BLaER1 (cell line): Measurements from ENCODE around the gene GDF2.

ENCODE experiments used
- H3K27ac ChIP-seq: shearing (Covaris generic); formaldehyde crosslinking; 2 replicates; pipeline ENCODE4 v1.8.1; 2022
- H3K27me3 ChIP-seq: shearing (Covaris generic); formaldehyde crosslinking; 2 replicates; pipeline ENCODE4 v1.8.1; 2022
- H3K36me3 ChIP-seq: shearing (Covaris generic); formaldehyde crosslinking; 2 replicates; pipeline ENCODE4 v1.8.1; 2022
- H3K4me1 ChIP-seq: shearing (Covaris generic); formaldehyde crosslinking; 2 replicates; pipeline ENCODE4 v1.8.1; 2022
- H3K4me2 ChIP-seq: shearing (Covaris generic); formaldehyde crosslinking; 2 replicates; pipeline ENCODE4 v1.8.1; 2022
- H3K4me3 ChIP-seq: shearing (Covaris generic); formaldehyde crosslinking; 2 replicates; pipeline ENCODE4 v1.8.1; 2022
- H3K9ac ChIP-seq: shearing (Covaris generic); formaldehyde crosslinking; 2 replicates; pipeline ENCODE4 v1.8.1; 2022
- H3K9me3 ChIP-seq: shearing (Covaris generic); formaldehyde crosslinking; 2 replicates; pipeline ENCODE4 v1.8.1; 2022
- H4K20me1 ChIP-seq: shearing (Covaris generic); formaldehyde crosslinking; 2 replicates; pipeline ENCODE4 v1.8.1; 2022
- Cebpa-rat ChIP-seq: shearing (Covaris generic); IDR thresholded peaks from 2 replicates; pipeline ENCODE4 v1.8.1; 2022

Gene GDF2

DNA sequence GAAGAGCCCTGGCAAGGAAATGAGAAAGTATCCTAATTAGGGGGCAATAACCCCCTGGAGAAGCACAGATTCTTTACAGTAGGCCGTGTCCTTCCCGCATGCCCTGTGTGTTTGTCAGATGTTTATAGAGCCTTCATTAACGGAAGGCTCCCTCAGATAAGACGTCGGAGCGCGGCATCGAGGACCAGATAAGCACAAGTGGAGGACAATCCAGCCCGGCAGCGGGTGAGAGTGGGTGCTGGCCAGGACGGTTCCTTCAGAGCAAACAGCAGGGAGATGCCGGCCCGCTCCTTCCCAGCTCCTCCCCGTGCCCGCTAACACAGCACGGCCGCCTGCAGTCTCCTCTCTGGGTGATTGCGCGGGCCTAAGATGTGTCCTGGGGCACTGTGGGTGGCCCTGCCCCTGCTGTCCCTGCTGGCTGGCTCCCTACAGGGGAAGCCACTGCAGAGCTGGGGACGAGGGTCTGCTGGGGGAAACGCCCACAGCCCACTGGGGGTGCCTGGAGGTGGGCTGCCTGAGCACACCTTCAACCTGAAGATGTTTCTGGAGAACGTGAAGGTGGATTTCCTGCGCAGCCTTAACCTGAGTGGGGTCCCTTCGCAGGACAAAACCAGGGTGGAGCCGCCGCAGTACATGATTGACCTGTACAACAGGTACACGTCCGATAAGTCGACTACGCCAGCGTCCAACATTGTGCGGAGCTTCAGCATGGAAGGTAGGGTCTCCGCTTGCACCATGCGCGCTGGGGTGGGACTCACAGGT is at the start of gene GDF2:
TSS of gene GDF2 (plus strand) at position 155 of the 762 bp plus-strand sequence. CDS start at position 370, 215 bp downstream.
- Histone ChIP-seq H3K36me3 (no peaks in the 10 kb centered on the region), H3K4me1 (no peaks in the 10 kb centered on the region), H3K9ac (no peak within 1 kb of the TSS), H3K27ac (no peak within 1 kb of the TSS), H3K4me2 (no peak within 1 kb of the TSS), H3K9me3 (no peaks in the 10 kb centered on the region), H4K20me1 (no peaks in the 10 kb centered on the region), H3K4me3 (no peak within 1 kb of the TSS), H3K27me3 (no peaks in the 10 kb centered on the region)
- TF ChIP-seq Cebpa-rat: no peak

DNA sequence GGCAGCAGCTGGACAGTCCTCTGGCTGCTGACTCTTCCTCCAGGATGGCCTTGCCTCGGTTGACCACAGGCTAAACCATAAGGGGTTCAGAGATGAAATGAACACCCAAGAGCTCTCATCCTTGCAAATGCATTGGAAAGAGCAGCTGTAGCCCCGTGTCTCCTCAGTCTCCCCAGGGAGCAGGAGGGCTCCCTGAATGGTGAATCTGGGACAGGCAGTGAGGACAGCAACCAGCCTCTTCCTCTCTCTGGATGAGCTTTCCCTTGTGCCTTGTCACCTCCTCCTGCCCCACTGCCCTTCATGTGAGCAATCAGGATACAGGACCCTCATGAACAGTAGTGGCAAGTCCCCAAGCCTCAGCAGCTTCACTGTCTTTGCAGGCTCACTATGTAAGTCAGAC is 46.2 kb upstream of the GDF2 start:
- Histone ChIP-seq H3K9ac (no peak overlapping the region), H3K27ac (no peak overlapping the region), H3K9me3 (peaks cover 16% of the 10 kb centered on the region), H3K27me3 (no peaks in the 10 kb centered on the region), H3K4me3 (no peak overlapping the region), H3K4me1 (peaks cover 14% of the 10 kb centered on the region), H3K4me2 (no peak overlapping the region), H4K20me1 (no peaks in the 10 kb centered on the region), H3K36me3 (no peaks in the 10 kb centered on the region)
- TF ChIP-seq Cebpa-rat: no peak

- Histone ChIP-seq H3K4me2 (no peak overlapping the region), H4K20me1 (no peaks in the 10 kb centered on the region), H3K9ac (no peak overlapping the region), H3K27me3 (no peaks in the 10 kb centered on the region), H3K36me3 (no peaks in the 10 kb centered on the region), H3K4me3 (no peak overlapping the region), H3K9me3 (peaks cover 16% of the 10 kb centered on the region), H3K4me1 (peaks cover 14% of the 10 kb centered on the region), H3K27ac (no peak overlapping the region)
- TF ChIP-seq Cebpa-rat: no peak
Measured at GRCh38 chr10:47276576-47277351, 45.5 kb upstream of the GDF2 start.

DNA sequence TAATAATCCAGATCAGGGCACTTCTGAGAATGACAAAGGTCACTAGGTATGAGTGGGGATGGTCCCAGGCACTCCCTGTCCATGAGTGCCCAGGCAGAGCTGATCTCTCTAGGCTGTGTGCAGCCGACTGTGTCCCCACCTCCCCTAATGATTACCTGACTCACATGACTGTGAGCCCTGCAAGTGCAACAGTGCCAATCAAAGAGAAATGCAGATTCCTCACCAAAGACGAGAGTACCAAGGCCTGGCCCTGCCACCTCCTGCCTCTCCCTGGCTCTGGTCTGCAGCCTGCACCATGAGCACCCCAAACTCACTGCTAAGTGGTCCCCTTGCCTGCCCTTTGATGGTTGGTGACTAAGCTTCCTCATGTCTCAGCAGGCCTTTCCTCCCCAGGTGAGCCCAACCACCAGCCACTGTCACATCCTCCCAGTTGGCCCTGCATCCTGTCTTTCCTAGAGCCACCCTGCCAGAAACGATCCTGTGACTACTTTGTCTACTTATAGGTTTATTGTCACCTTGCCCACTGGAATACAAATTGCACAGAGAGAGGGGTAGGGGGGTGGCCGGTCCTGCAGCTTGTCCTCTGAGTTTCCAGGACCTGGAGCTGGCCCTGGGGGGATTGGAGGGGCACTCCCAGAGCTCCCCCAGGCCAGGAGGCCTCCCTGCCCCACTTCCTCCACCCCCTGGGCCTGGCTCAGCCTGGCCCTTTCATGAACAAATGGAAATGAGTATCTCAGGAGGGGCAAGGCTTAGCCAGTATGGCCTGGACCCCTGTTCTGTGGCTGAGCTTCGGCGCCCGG is 44.7 kb upstream of the GDF2 start:
- TF ChIP-seq Cebpa-rat: no peak

DNA sequence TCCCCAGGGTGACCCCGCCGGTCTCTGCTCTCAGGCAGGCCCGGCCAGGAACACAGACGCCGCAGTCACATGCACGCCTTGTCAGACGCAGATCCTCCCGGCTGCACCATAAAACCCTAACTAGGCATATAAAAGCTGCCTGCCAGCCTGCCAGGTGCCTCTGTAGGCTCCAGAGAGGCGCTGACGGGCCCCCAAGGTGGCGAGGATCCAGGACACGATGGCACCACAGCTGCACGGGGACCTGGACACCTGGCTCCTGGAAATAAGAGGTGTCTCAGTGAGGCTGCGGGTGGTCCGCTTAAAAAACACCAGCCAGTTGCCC is 44.1 kb upstream of the GDF2 start:
- H3K9ac ChIP-seq: no peak overlapping the region
- no peak for TF ChIP-seq Cebpa-rat

More for the DNA sequence above, 44.7 kb upstream of the GDF2 start:
- Histone ChIP-seq H3K9ac (no peak overlapping the region), H3K9me3 (peaks cover 10% of the 10 kb centered on the region), H3K27me3 (no peaks in the 10 kb centered on the region), H4K20me1 (no peaks in the 10 kb centered on the region), H3K4me3 (no peak overlapping the region), H3K27ac (0 out of 2 replicates have a peak overlapping the region, but pooled peaks have one; percentile 7), H3K36me3 (no peaks in the 10 kb centered on the region), H3K4me1 (peaks cover 22% of the 10 kb centered on the region), H3K4me2 (peak overlapping the region; percentile 44)

DNA sequence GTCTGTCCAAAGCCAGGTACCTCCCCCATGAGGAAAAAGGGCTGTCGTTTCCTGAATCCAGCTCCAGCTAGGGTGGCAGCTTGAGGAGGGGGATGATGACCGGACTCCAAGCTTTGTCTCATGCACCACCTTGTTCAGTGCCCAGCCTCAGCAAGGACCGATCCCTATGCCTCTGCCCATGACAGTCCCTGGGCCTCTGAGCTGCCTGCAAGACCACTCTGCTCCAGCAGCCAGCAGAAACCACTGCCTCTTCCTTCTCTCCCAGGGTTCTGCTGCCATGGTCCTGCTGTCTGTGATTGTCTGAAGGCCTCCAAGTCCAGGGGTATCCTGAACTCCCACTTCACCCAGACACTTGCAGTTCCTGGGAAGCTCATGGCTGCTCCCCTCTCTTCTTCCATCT is 43.5 kb upstream of the GDF2 start:
- Histone ChIP-seq H3K9me3 (no peaks in the 10 kb centered on the region), H3K9ac (no peak overlapping the region), H3K4me2 (no peak overlapping the region), H3K27me3 (no peaks in the 10 kb centered on the region), H3K4me1 (peaks cover 22% of the 10 kb centered on the region), H3K36me3 (no peaks in the 10 kb centered on the region), H4K20me1 (no peaks in the 10 kb centered on the region), H3K27ac (no peak overlapping the region), H3K4me3 (no peak overlapping the region)
- no peak for TF ChIP-seq Cebpa-rat

More for the DNA sequence above, 44.1 kb upstream of the GDF2 start:
- 0 out of 2 replicates have a peak overlapping the region, but pooled peaks have one; percentile 7 for H3K27ac ChIP-seq
- H3K9me3 ChIP-seq: peaks cover 4% of the 10 kb centered on the region
- H4K20me1 ChIP-seq: no peaks in the 10 kb centered on the region
- H3K4me3 ChIP-seq: no peak overlapping the region
- H3K27me3 ChIP-seq: no peaks in the 10 kb centered on the region
- peaks cover 22% of the 10 kb centered on the region for H3K4me1 ChIP-seq
- no peaks in the 10 kb centered on the region for H3K36me3 ChIP-seq
- H3K4me2 ChIP-seq: peak overlapping the region; percentile 44

DNA sequence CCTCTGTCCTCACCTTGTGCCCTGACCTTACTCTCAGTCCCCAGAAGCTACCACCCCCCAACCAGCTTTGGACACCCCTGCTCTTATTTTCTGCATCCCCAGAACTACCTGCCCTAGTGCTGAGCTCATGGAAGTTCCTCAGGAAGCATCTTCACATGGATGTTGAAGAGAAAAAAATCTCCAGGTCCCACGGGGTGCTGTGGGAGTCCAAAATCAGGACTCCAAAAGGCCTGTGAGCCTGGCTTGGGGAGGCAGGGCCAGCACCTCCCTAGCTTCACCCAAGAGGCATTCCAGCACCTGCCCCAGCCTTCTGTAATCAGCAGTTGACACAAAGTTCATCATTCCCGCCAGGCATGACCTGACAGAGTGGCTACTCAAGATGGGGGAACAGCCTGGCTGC is 43.0 kb upstream of the GDF2 start:
- Histone ChIP-seq H3K4me2 (no peak overlapping the region), H3K4me1 (peaks cover 22% of the 10 kb centered on the region), H3K4me3 (no peak overlapping the region), H3K27ac (no peak overlapping the region), H3K36me3 (no peaks in the 10 kb centered on the region), H3K27me3 (no peaks in the 10 kb centered on the region), H3K9ac (no peak overlapping the region), H4K20me1 (no peaks in the 10 kb centered on the region), H3K9me3 (no peaks in the 10 kb centered on the region)
- no peak for TF ChIP-seq Cebpa-rat

- Histone ChIP-seq H3K4me2 (no peak overlapping the region), H3K9me3 (no peaks in the 10 kb centered on the region), H3K27me3 (no peaks in the 10 kb centered on the region), H3K4me1 (peaks cover 41% of the 10 kb centered on the region), H3K27ac (no peak overlapping the region), H3K36me3 (no peaks in the 10 kb centered on the region), H4K20me1 (no peaks in the 10 kb centered on the region), H3K9ac (no peak overlapping the region), H3K4me3 (no peak overlapping the region)
- TF ChIP-seq Cebpa-rat: no peak
Measured at GRCh38 chr10:47282005-47282656, 40.1 kb upstream of the GDF2 start.

DNA sequence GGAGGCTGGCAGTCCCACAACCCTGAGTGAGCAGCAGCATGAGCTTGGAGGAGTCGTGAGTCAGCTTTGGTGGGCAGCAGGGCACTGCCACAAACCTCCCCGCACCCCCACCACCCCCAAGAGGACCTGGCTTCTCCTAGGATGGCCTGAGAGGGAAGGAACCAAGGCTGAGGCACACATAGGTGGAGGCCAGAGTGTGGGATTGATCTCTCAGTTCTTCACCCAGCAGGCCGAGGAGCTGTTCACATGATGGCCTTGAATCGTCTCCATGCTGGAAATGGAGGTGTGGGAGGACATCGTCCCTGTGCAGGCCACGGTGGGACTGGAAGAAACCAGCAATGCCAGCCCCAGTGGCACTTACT is 39.6 kb upstream of the GDF2 start:
- Histone ChIP-seq H3K36me3 (no peaks in the 10 kb centered on the region), H3K4me1 (peaks cover 36% of the 10 kb centered on the region), H3K27me3 (no peaks in the 10 kb centered on the region), H3K9me3 (no peaks in the 10 kb centered on the region), H3K9ac (no peak overlapping the region), H4K20me1 (no peaks in the 10 kb centered on the region), H3K4me2 (no peak overlapping the region), H3K4me3 (no peak overlapping the region), H3K27ac (no peak overlapping the region)
- TF ChIP-seq Cebpa-rat: no peak
